Measurements from ENCODE around the gene CFAP251.

DNA sequence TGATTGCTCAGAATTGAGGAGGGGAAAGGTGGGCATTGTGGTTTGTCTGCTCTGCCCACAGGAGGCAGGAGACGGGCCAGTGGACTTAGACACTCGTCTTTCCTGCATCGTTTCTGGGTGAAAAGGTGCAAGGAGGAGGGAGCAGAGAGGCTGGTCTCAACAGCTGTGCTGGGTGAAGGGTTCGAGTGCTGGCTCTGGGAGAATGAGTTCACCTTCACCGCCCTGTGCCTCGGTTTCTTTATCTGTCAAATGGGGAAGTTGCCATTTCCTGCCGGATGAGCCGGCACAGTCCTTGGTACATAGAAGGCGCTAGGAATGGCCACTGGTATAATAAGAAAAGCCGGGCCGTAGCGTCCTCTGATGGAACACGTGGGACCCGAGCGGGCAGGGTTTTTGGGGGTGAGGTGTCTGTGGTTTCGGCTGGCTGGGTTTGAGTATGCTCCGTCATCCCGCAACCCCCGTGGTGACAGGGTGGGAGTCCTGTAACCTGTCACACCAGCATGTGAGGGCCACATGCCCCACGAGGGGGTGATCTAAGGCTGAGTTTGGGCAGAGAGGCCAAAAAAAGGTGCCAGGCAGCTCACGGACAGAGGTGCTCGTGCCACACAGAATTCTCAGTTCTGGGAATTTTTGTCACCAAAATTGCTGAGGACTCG is 110.6 kb downstream of the CFAP251 start:
- TF ChIP-seq, protein P1, sequence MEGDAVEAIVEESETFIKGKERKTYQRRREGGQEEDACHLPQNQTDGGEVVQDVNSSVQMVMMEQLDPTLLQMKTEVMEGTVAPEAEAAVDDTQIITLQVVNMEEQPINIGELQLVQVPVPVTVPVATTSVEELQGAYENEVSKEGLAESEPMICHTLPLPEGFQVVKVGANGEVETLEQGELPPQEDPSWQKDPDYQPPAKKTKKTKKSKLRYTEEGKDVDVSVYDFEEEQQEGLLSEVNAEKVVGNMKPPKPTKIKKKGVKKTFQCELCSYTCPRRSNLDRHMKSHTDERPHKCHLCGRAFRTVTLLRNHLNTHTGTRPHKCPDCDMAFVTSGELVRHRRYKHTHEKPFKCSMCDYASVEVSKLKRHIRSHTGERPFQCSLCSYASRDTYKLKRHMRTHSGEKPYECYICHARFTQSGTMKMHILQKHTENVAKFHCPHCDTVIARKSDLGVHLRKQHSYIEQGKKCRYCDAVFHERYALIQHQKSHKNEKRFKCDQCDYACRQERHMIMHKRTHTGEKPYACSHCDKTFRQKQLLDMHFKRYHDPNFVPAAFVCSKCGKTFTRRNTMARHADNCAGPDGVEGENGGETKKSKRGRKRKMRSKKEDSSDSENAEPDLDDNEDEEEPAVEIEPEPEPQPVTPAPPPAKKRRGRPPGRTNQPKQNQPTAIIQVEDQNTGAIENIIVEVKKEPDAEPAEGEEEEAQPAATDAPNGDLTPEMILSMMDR (IDR thresholded peaks at IDR 0.05; ENCODE audit: poor library complexity): no peak
- TF ChIP-seq EZH2 (IDR thresholded peaks at IDR 0.05; ENCODE audit: borderline replicate concordance): no peak
